ENCODE measurements around the gene PJA1.

- TF ChIP-seq, protein P1, sequence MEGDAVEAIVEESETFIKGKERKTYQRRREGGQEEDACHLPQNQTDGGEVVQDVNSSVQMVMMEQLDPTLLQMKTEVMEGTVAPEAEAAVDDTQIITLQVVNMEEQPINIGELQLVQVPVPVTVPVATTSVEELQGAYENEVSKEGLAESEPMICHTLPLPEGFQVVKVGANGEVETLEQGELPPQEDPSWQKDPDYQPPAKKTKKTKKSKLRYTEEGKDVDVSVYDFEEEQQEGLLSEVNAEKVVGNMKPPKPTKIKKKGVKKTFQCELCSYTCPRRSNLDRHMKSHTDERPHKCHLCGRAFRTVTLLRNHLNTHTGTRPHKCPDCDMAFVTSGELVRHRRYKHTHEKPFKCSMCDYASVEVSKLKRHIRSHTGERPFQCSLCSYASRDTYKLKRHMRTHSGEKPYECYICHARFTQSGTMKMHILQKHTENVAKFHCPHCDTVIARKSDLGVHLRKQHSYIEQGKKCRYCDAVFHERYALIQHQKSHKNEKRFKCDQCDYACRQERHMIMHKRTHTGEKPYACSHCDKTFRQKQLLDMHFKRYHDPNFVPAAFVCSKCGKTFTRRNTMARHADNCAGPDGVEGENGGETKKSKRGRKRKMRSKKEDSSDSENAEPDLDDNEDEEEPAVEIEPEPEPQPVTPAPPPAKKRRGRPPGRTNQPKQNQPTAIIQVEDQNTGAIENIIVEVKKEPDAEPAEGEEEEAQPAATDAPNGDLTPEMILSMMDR (IDR thresholded peaks at IDR 0.05), result no peak
- TF ChIP-seq POLR2A (IDR thresholded peaks at IDR 0.05) (no peak), EP300 (IDR thresholded peaks at IDR 0.05) (no peak)
Observed at GRCh38 chrX:69165087-69165651, at the start of gene PJA1.
